Astrocyte (in vitro differentiated cells and primary cell): ENCODE results near the gene FER.

Experiments
- EZH2 ChIP-seq: IDR thresholded peaks from 2 replicates; pipeline ENCODE4 v1.6.1; 2012; ENCODE audit warnings: mild to moderate bottlenecking, low read length, inconsistent platforms; ENCODE audit not compliant: insufficient read depth
- TF ChIP-seq, protein P1 (sequence below): IDR thresholded peaks from 2 replicates; pipeline ENCODE4 v1.5.1; 2011; ENCODE audit warnings: low read depth, mild to moderate bottlenecking, inconsistent platforms, low read length, moderate library complexity; ENCODE audit not compliant: insufficient read depth

DNA sequence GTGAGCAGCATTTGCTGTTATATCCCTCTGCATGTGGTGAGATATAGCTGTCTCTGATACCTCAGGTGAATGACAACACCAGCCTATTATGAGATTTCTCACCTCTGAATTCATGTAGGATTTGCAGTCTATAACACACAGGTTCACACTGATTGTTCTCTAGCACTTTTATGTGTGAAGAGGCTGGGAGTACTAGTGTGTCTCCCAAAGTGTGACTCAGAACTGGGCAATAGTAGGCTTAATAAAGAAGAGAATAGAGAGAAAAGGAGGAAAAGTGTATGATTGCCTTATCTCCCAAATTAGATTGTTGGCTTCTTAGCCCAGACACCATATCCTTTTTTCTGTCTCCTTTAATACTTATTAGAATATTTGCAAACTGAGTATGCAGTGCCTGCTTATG is 430.1 kb downstream of the FER start:
- TF ChIP-seq, protein P1, sequence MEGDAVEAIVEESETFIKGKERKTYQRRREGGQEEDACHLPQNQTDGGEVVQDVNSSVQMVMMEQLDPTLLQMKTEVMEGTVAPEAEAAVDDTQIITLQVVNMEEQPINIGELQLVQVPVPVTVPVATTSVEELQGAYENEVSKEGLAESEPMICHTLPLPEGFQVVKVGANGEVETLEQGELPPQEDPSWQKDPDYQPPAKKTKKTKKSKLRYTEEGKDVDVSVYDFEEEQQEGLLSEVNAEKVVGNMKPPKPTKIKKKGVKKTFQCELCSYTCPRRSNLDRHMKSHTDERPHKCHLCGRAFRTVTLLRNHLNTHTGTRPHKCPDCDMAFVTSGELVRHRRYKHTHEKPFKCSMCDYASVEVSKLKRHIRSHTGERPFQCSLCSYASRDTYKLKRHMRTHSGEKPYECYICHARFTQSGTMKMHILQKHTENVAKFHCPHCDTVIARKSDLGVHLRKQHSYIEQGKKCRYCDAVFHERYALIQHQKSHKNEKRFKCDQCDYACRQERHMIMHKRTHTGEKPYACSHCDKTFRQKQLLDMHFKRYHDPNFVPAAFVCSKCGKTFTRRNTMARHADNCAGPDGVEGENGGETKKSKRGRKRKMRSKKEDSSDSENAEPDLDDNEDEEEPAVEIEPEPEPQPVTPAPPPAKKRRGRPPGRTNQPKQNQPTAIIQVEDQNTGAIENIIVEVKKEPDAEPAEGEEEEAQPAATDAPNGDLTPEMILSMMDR = no peak
- TF ChIP-seq EZH2 = no peak
